ENCODE measurements around the gene PLK5.
"Not testable (repeated sequence)": the region's sequence is repeated elsewhere in the genome, so short reads cannot be mapped to it uniquely, and the experiment has no call there.

Gene PLK5

GRCh38 chr19:1507763-1508506 is 15.9 kb upstream of the PLK5 start:
- DNase-seq, result no peak

- no peak for DNase-seq
These were observed 15.4 kb upstream of the PLK5 start for GRCh38 chr19:1508507-1508856.

GRCh38 chr19:1509602-1510441 is 14.1 kb upstream of the PLK5 start:
- no peak for DNase-seq

GRCh38 chr19:1510442-1510806 is 13.5 kb upstream of the PLK5 start:
- DNase-seq, result no peak

GRCh38 chr19:1510807-1511206 is 13.1 kb upstream of the PLK5 start:
- DNase-seq, result no peak

- DNase-seq, result no peak
These were observed 12.3 kb upstream of the PLK5 start for GRCh38 chr19:1511318-1512317.

- no peak for DNase-seq
These were observed 11.0 kb upstream of the PLK5 start, which contains the start of gene ADAMTSL5 for GRCh38 chr19:1512671-1513498. TSS of gene ADAMTSL5 (minus strand) at chr19:1513019. CDS start at chr19:1510943, 2,076 bp downstream.

GRCh38 chr19:1513499-1514294 is 10.2 kb upstream of the PLK5 start:
- DNase-seq, result no peak

- DNase-seq, result no peak
These were observed 9.6 kb upstream of the PLK5 start for GRCh38 chr19:1514295-1514661.

- no peak for DNase-seq
These were observed 8.7 kb upstream of the PLK5 start for GRCh38 chr19:1514986-1515721.

- DNase-seq, result no peak
These were observed 7.5 kb upstream of the PLK5 start for GRCh38 chr19:1516395-1516753.

GRCh38 chr19:1518471-1518870 is 5.4 kb upstream of the PLK5 start:
- DNase-seq, result no peak

GRCh38 chr19:1519802-1520201 is 4.1 kb upstream of the PLK5 start:
- DNase-seq, result not testable (repeated sequence)

- DNase-seq, result no peak
These were observed 3.6 kb upstream of the PLK5 start for GRCh38 chr19:1520203-1520780.

- DNase-seq, result no peak
These were observed 2.2 kb upstream of the PLK5 start for GRCh38 chr19:1521636-1522035.

- no peak for DNase-seq
These were observed 1.8 kb upstream of the PLK5 start for GRCh38 chr19:1522061-1522460.

GRCh38 chr19:1522838-1523237 is 1.0 kb upstream of the PLK5 start:
- DNase-seq, result no peak

- DNase-seq, result no peak
These were observed 552 bp downstream of the PLK5 start for GRCh38 chr19:1524287-1524971.

GRCh38 chr19:1524972-1525325 is 1.1 kb downstream of the PLK5 start:
- no peak for DNase-seq

- no peak for DNase-seq
These were observed 1.5 kb downstream of the PLK5 start for GRCh38 chr19:1525343-1525742.

Measured in cortex of kidney (tissue), 1 donor.